ENCODE data around the gene ASPDH. TPM values are rescaled to one million over a fixed set of nuclear protein-coding genes. Genes with fewer than 3 reads are reported as not detected.
A peak's percentile ranks its signal among the peaks of the same experiment; 100 is the strongest.

The ASPDH gene
- total RNA-seq, 1 experiment from 2014 or later: not detected

GRCh38 chr19:50479761-50480251 lies 33.9 kb downstream of the ASPDH start:
- H3K9me3 Mint-ChIP-seq: peaks cover 9% of the 10 kb centered on the region
- no peak overlapping the region for H3K4me3 Mint-ChIP-seq
- CTCF ChIA-PET: interaction anchor here (0.6 to 2.1 kb wide), 17 partner anchors 9 to 218 kb away, joined by 3 to 20 read pairs (median 5); partner anchors contain the start of genes JOSD2 and POLD1
- H3K27ac Mint-ChIP-seq: no peak overlapping the region
- TF ChIP-seq TEAD4 (CRISPR knock-in tag; IDR thresholded peaks at IDR 0.05): no peak
- TF ChIP-seq ELF4 (CRISPR knock-in tag; IDR thresholded peaks at IDR 0.05; ENCODE audit: low read depth): no peak
- no peak for TF ChIP-seq JUN (CRISPR knock-in tag; IDR thresholded peaks at IDR 0.05)
- no peak for TF ChIP-seq ZNF512 (CRISPR knock-in tag; IDR thresholded peaks at IDR 0.05; ENCODE audit: borderline replicate concordance)
- no peak for TF ChIP-seq MXD4 (CRISPR knock-in tag; IDR thresholded peaks at IDR 0.05; ENCODE audit: borderline replicate concordance)
- no peak for TF ChIP-seq IRF2 (CRISPR knock-in tag; IDR thresholded peaks at IDR 0.05; ENCODE audit: borderline replicate concordance, low read depth)
- H3K36me3 Mint-ChIP-seq: peaks cover 38% of the 10 kb centered on the region
- no peak for DNase-seq (ENCODE audit: low spot score)
- H3K27me3 Mint-ChIP-seq (ENCODE audit: low read depth): peaks cover 2% of the 10 kb centered on the region
- H3K4me1 Mint-ChIP-seq: peaks cover 9% of the 10 kb centered on the region
- POLR2A ChIA-PET: no interaction called here
- no peak for ATAC-seq

GRCh38 chr19:50478901-50479715 lies 34.6 kb downstream of the ASPDH start:
- no peak for TF ChIP-seq FOXP4 (CRISPR knock-in tag; IDR thresholded peaks at IDR 0.05)
- TF ChIP-seq ZMAT4 (CRISPR knock-in tag; IDR thresholded peaks at IDR 0.05): no peak
- TF ChIP-seq CTCF (IDR thresholded peaks at IDR 0.05): peak; percentile 37; the same call in 1 of the 2 replicates
- no peak for TF ChIP-seq ELF4 (CRISPR knock-in tag; IDR thresholded peaks at IDR 0.05; ENCODE audit: low read depth)
- no peak for TF ChIP-seq ZNF232 (CRISPR knock-in tag; IDR thresholded peaks at IDR 0.05)
- peak; percentile 23; the same call in 1 of the 2 replicates for TF ChIP-seq GABPB1 (CRISPR knock-in tag; IDR thresholded peaks at IDR 0.05)
- Mint-ChIP-seq H3K27me3 (ENCODE audit: low read depth) (no peaks in the 10 kb centered on the region; the same call in 1 of the 2 replicates), H3K4me3 (no peak overlapping the region), H3K27ac (no peak overlapping the region), H3K4me1 (peaks cover 9% of the 10 kb centered on the region), H3K9me3 (peaks cover 7% of the 10 kb centered on the region; the same call in 1 of the 2 replicates), H3K36me3 (peaks cover 35% of the 10 kb centered on the region)
- POLR2A ChIA-PET: no interaction called here
- peak; percentile 18 for ATAC-seq
- DNase-seq (ENCODE audit: low spot score): peak; percentile 77
- CTCF ChIA-PET: interaction anchor here (0.6 to 2.1 kb wide), 21 partner anchors 9 to 1055 kb away, joined by 3 to 20 read pairs (median 4); partner anchors contain the start of genes JOSD2 and POLD1

GRCh38 chr19:50477751-50478515 lies 35.8 kb downstream of the ASPDH start:
- Mint-ChIP-seq H3K36me3 (peaks cover 28% of the 10 kb centered on the region), H3K4me1 (peaks cover 9% of the 10 kb centered on the region), H3K27me3 (ENCODE audit: low read depth) (no peaks in the 10 kb centered on the region; the same call in 1 of the 2 replicates), H3K4me3 (peak overlapping the region; percentile 98), H3K27ac (peak overlapping the region; percentile 90), H3K9me3 (peaks cover 7% of the 10 kb centered on the region; the same call in 1 of the 2 replicates)
- DNase-seq (ENCODE audit: low spot score) (no peak), ATAC-seq (no peak)
- CTCF ChIA-PET: interaction anchor here (0.6 to 2.6 kb wide), 11 partner anchors 9 to 1054 kb away, joined by 3 to 20 read pairs (median 4); no protein-coding TSS in a partner anchor
- POLR2A ChIA-PET: no interaction called here
- TF ChIP-seq TEAD1 (CRISPR knock-in tag; IDR thresholded peaks at IDR 0.05) (no peak), USF2 (CRISPR knock-in tag; IDR thresholded peaks at IDR 0.05) (no peak), GABPB1 (CRISPR knock-in tag; IDR thresholded peaks at IDR 0.05) (no peak), E2F5 (CRISPR knock-in tag; IDR thresholded peaks at IDR 0.05) (no peak), FOXJ3 (CRISPR knock-in tag; IDR thresholded peaks at IDR 0.05; ENCODE audit: borderline replicate concordance) (no peak), RELA (CRISPR knock-in tag; IDR thresholded peaks at IDR 0.05; ENCODE audit: borderline replicate concordance) (no peak), NR2C2 (CRISPR knock-in tag; IDR thresholded peaks at IDR 0.05) (no peak), NFATC4 (CRISPR knock-in tag; IDR thresholded peaks at IDR 0.05) (no peak), ZNF671 (CRISPR knock-in tag; IDR thresholded peaks at IDR 0.05) (no peak), MAX (CRISPR knock-in tag; IDR thresholded peaks at IDR 0.05) (no peak)

Measured in WTC11 (cell line).